Transverse colon (tissue), 3 donors: ENCODE measurements around the gene ASXL2.
"Not testable (repeated sequence)": the region's sequence is repeated elsewhere in the genome, so short reads cannot be mapped to it uniquely, and the experiment has no call there.

Experiments used
- EP300 ChIP-seq: sonication (generic); formaldehyde crosslinking; IDR thresholded peaks from one replicate; pipeline ENCODE4 v1.6.1; 2017; ENCODE audit warnings: antibody characterized with exemption, low read depth
- TF ChIP-seq, protein P1 (sequence below), 5 experiments: fragments of 200-600 bp in 3 of 5; fragments of 450-650 bp in 2 of 5; sonication (generic) in 3 of 5; IDR thresholded peaks; 1 replicate in 2 of 5; 2 replicates in 3 of 5; pipeline ENCODE4 v1.5.1; 2016 to 2017; ENCODE audit warnings: antibody characterized with exemption in 5 of 5, inconsistent platforms in 3 of 5, mild to moderate bottlenecking in 2 of 5, moderate library complexity in 1 of 5

GRCh38 chr2:25849350-25849749 is 28.9 kb downstream of the ASXL2 start:
- TF ChIP-seq EP300, result not testable (repeated sequence)
- TF ChIP-seq, protein P1, sequence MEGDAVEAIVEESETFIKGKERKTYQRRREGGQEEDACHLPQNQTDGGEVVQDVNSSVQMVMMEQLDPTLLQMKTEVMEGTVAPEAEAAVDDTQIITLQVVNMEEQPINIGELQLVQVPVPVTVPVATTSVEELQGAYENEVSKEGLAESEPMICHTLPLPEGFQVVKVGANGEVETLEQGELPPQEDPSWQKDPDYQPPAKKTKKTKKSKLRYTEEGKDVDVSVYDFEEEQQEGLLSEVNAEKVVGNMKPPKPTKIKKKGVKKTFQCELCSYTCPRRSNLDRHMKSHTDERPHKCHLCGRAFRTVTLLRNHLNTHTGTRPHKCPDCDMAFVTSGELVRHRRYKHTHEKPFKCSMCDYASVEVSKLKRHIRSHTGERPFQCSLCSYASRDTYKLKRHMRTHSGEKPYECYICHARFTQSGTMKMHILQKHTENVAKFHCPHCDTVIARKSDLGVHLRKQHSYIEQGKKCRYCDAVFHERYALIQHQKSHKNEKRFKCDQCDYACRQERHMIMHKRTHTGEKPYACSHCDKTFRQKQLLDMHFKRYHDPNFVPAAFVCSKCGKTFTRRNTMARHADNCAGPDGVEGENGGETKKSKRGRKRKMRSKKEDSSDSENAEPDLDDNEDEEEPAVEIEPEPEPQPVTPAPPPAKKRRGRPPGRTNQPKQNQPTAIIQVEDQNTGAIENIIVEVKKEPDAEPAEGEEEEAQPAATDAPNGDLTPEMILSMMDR (IDR thresholded peaks at IDR 0.05), result not testable (repeated sequence)
